ENCODE results near the gene FIG4.

FIG4 gene

GRCh38 chr6:109690737-109691621, at the start of gene FIG4, which contains the start of gene AK9:
TSS of gene FIG4 (plus strand) at chr6:109691296. CDS start at chr6:109691436, 140 bp downstream.
TSS of gene AK9 (minus strand) at chr6:109691202. CDS start at chr6:109675745, 15,457 bp downstream.
- DNase-seq (ENCODE audit: extremely low read depth, low read depth) = peak; percentile 71
- peak; percentile 49 for TF ChIP-seq CTCF (IDR thresholded peaks at IDR 0.05; ENCODE audit: low read depth, low read length)

GRCh38 chr6:109644131-109644530, 47.0 kb upstream of the FIG4 start:
- TF ChIP-seq CTCF (IDR thresholded peaks at IDR 0.05; ENCODE audit: low read depth, low read length) = no peak
- no peak for DNase-seq (ENCODE audit: extremely low read depth, low read depth)

GRCh38 chr6:109653264-109653663, 37.8 kb upstream of the FIG4 start:
- DNase-seq (ENCODE audit: extremely low read depth, low read depth) = no peak
- TF ChIP-seq CTCF (IDR thresholded peaks at IDR 0.05; ENCODE audit: low read depth, low read length) = no peak

- no peak for DNase-seq (ENCODE audit: extremely low read depth, low read depth)
- no peak for TF ChIP-seq CTCF (IDR thresholded peaks at IDR 0.05; ENCODE audit: low read depth, low read length)
Measured at GRCh38 chr6:109655761-109656262, 35.3 kb upstream of the FIG4 start.

- no peak for TF ChIP-seq CTCF (IDR thresholded peaks at IDR 0.05; ENCODE audit: low read depth, low read length)
- no peak for DNase-seq (ENCODE audit: extremely low read depth, low read depth)
Measured at GRCh38 chr6:109660526-109661320, 30.4 kb upstream of the FIG4 start.

- no peak for DNase-seq (ENCODE audit: extremely low read depth, low read depth)
- TF ChIP-seq CTCF (IDR thresholded peaks at IDR 0.05; ENCODE audit: low read depth, low read length) = no peak
Measured at GRCh38 chr6:109662192-109662591, 28.9 kb upstream of the FIG4 start.
